Activated B cell treated with CpG ODN at 0.5 μM for 24 hours (primary cell): ENCODE results near the gene WDR88. TPM values are rescaled to one million over a fixed set of nuclear protein-coding genes. Genes with fewer than 3 reads are reported as not detected.

Source experiments
- ATAC-seq: fragments of 200-7000 bp; cut with Tn5 transposase; one replicate; pipeline ENCODE4 v1.10.0; 2021; ENCODE audit warnings: low read depth, mild to moderate bottlenecking, moderate library complexity
- CTCF ChIA-PET: fragments of 350-600 bp; sonication (Branson Sonifier 250); formaldehyde crosslinking; loops from one replicate; lab custom pipeline; 2021; ENCODE audit warnings: antibody characterized with exemption; lab: Charles Lee
- POLR2A ChIA-PET: fragments of 350-600 bp; sonication (Branson Sonifier 250); formaldehyde crosslinking; loops from one replicate; lab custom pipeline; 2021; ENCODE audit warnings: antibody characterized with exemption; lab: Charles Lee
- DNase-seq: peaks from one replicate; pipeline ENCODE4 v3.0.0; 2022
- H3K27ac Mint-ChIP-seq: one replicate; pipeline ENCODE4 v1.8.0; 2020; ENCODE audit warnings: mixed read lengths
- H3K27me3 Mint-ChIP-seq: one replicate; pipeline ENCODE4 v1.8.0; 2021; ENCODE audit warnings: mixed read lengths
- H3K36me3 Mint-ChIP-seq: one replicate; pipeline ENCODE4 v1.8.0; 2021; ENCODE audit warnings: low read depth, mixed read lengths
- H3K4me1 Mint-ChIP-seq: one replicate; pipeline ENCODE4 v1.8.0; 2021; ENCODE audit warnings: mixed read lengths
- H3K4me3 Mint-ChIP-seq: one replicate; pipeline ENCODE4 v1.8.0; 2020; ENCODE audit warnings: mild to moderate bottlenecking, mixed read lengths
- H3K9me3 Mint-ChIP-seq: one replicate; pipeline ENCODE4 v1.8.0; 2020; ENCODE audit warnings: mixed read lengths
- CTCF ChIP-seq: fragments of 200-600 bp; IDR thresholded peaks from one replicate; pipeline ENCODE4 v1.8.0; 2022; ENCODE audit warnings: antibody characterized with exemption, mild to moderate bottlenecking
- intact Hi-C: fragments of 100-400 bp; cut with micrococcal nuclease; formaldehyde crosslinking; loops from one replicate; pipeline ENCODE4 v1.15.1; 2024
- total RNA-seq: library from RNA; stranded (reverse); gene quantifications from 2 replicates; pipeline ENCODE4 v1.2.3, GENCODE V29; 2022

WDR88 gene
- 0.51 TPM in 1 of 2 replicates, not detected in the other for total RNA-seq

GRCh38 chr19:33132021-33132420 is at the start of gene WDR88:
Gene WDR88, plus strand, starts transcription at chr19:33132114. Its CDS starts 56 bp downstream, at chr19:33132170.
- H3K9me3 Mint-ChIP-seq: no peaks in the 10 kb centered on the region
- ChIA-PET POLR2A (no interaction called here), CTCF (no interaction called here)
- H3K27me3 Mint-ChIP-seq: peaks cover 1% of the 10 kb centered on the region
- no peak within 1 kb of the TSS for H3K27ac Mint-ChIP-seq
- peaks cover 3% of the 10 kb centered on the region for H3K4me1 Mint-ChIP-seq
- peaks cover 31% of the 10 kb centered on the region for H3K36me3 Mint-ChIP-seq
- ATAC-seq: no peak
- TF ChIP-seq CTCF: no peak
- H3K4me3 Mint-ChIP-seq: no peak within 1 kb of the TSS
- no peak for DNase-seq
- intact Hi-C loops: no loop called here

- Mint-ChIP-seq H3K4me3 (no peak overlapping the region), H3K27ac (no peak overlapping the region), H3K9me3 (no peaks in the 10 kb centered on the region), H3K27me3 (no peaks in the 10 kb centered on the region), H3K36me3 (peaks cover 30% of the 10 kb centered on the region), H3K4me1 (peaks cover 23% of the 10 kb centered on the region)
- ChIA-PET CTCF (no interaction called here), POLR2A (no interaction called here)
- no peak for DNase-seq
- ATAC-seq: no peak
- intact Hi-C loops: no loop called here
- TF ChIP-seq CTCF: no peak
These were observed 46.3 kb upstream of the WDR88 start for GRCh38 chr19:33085570-33086128.

- ChIA-PET CTCF (no interaction called here), POLR2A (no interaction called here)
- ATAC-seq (no peak), DNase-seq (no peak)
- H3K36me3 Mint-ChIP-seq: peaks cover 32% of the 10 kb centered on the region
- intact Hi-C loops: no loop called here
- H3K27ac Mint-ChIP-seq: no peak overlapping the region
- peaks cover 9% of the 10 kb centered on the region for H3K4me1 Mint-ChIP-seq
- TF ChIP-seq CTCF: no peak
- no peaks in the 10 kb centered on the region for H3K9me3 Mint-ChIP-seq
- H3K27me3 Mint-ChIP-seq: no peaks in the 10 kb centered on the region
- no peak overlapping the region for H3K4me3 Mint-ChIP-seq
These were observed 45.0 kb upstream of the WDR88 start for GRCh38 chr19:33086955-33087354.

GRCh38 chr19:33089010-33089409 is 42.9 kb upstream of the WDR88 start:
- no peak for DNase-seq
- no peak overlapping the region for H3K27ac Mint-ChIP-seq
- H3K27me3 Mint-ChIP-seq: no peaks in the 10 kb centered on the region
- H3K36me3 Mint-ChIP-seq: peaks cover 49% of the 10 kb centered on the region
- ATAC-seq: no peak
- CTCF ChIA-PET: no interaction called here
- H3K9me3 Mint-ChIP-seq: no peaks in the 10 kb centered on the region
- H3K4me3 Mint-ChIP-seq: no peak overlapping the region
- POLR2A ChIA-PET: no interaction called here
- H3K4me1 Mint-ChIP-seq: peaks cover 3% of the 10 kb centered on the region
- no peak for TF ChIP-seq CTCF
- intact Hi-C loops: no loop called here

- DNase-seq (no peak), ATAC-seq (no peak)
- no peaks in the 10 kb centered on the region for H3K4me1 Mint-ChIP-seq
- H3K9me3 Mint-ChIP-seq: no peaks in the 10 kb centered on the region
- no peak overlapping the region for H3K4me3 Mint-ChIP-seq
- CTCF ChIA-PET: no interaction called here
- intact Hi-C loops: no loop called here
- H3K36me3 Mint-ChIP-seq: peaks cover 56% of the 10 kb centered on the region
- POLR2A ChIA-PET: no interaction called here
- no peak overlapping the region for H3K27ac Mint-ChIP-seq
- H3K27me3 Mint-ChIP-seq: no peaks in the 10 kb centered on the region
- no peak for TF ChIP-seq CTCF
These were observed 41.7 kb upstream of the WDR88 start for GRCh38 chr19:33090179-33090578.
